ENCODE measurements around the gene IQGAP2. TPM values are rescaled to one million over a fixed set of nuclear protein-coding genes. Genes with fewer than 3 reads are reported as not detected.

IQGAP2 gene
- total RNA-seq, 1 experiment from 2014 or later, result 0.59 TPM

DNA sequence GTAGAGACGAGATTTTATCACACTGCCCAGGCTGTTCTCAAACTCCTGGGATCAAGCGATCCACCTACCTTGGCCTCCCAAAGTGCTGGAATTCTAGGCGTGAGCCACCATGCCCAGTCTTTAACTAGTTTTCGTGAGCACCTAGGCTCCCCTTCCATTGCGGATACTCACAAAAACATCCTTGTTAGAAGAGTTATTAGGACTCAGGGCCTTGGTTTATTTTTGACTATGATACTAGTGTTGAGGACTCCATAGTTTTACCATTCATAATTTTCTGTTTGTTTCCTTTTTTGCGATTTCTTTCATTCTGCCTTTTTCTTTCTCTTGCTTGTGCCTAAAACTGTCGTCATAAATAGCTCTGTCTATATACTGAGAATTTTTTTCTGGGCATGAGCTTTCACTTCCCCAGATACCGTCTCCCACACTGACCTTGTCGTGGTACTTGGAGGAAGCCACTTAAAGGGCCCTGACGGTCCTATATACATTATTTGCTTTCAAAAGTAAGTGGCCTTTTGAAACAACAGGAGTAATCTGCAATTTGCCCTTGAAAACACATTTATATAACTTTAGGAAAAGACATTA lies 318.0 kb downstream of the IQGAP2 start:
- in situ Hi-C loops (cut with HindIII; ENCODE audit: low pct_unique_long_range_greater_than_20kb, low sequenced_read_pairs), result no loop called here
- ChIA-PET CTCF (no interaction called here), POLR2A (no interaction called here)
- no peak overlapping the region for H3K4me3 ChIP-seq (ENCODE audit: low read depth in 2 of 2, low read length in 2 of 2)
- intact Hi-C loops (cut with micrococcal nuclease; ENCODE audit: unreplicated experiment), result no loop called here
- H3K27ac ChIP-seq (ENCODE audit: low read length), result peak overlapping the region; percentile 35; the same call in 1 of the 2 replicates
- H3K27me3 ChIP-seq (ENCODE audit: control insufficient read depth, insufficient read depth, low read length), result no peaks in the 10 kb centered on the region
- H3K4me1 ChIP-seq (ENCODE audit: control insufficient read depth, insufficient read depth, low read length), result peaks cover 23% of the 10 kb centered on the region
- no peak for ATAC-seq
- no peaks in the 10 kb centered on the region for H3K9me3 ChIP-seq (ENCODE audit: control insufficient read depth, insufficient read depth, low read depth, low read length)
- no peaks in the 10 kb centered on the region for H3K36me3 ChIP-seq (ENCODE audit: control insufficient read depth, insufficient read depth, low read length)
- no TSS peak for BruUV-seq (replicated peaks)
- no peak for DNase-seq (ENCODE audit: low read depth, low spot score)
- TF ChIP-seq, protein P1, sequence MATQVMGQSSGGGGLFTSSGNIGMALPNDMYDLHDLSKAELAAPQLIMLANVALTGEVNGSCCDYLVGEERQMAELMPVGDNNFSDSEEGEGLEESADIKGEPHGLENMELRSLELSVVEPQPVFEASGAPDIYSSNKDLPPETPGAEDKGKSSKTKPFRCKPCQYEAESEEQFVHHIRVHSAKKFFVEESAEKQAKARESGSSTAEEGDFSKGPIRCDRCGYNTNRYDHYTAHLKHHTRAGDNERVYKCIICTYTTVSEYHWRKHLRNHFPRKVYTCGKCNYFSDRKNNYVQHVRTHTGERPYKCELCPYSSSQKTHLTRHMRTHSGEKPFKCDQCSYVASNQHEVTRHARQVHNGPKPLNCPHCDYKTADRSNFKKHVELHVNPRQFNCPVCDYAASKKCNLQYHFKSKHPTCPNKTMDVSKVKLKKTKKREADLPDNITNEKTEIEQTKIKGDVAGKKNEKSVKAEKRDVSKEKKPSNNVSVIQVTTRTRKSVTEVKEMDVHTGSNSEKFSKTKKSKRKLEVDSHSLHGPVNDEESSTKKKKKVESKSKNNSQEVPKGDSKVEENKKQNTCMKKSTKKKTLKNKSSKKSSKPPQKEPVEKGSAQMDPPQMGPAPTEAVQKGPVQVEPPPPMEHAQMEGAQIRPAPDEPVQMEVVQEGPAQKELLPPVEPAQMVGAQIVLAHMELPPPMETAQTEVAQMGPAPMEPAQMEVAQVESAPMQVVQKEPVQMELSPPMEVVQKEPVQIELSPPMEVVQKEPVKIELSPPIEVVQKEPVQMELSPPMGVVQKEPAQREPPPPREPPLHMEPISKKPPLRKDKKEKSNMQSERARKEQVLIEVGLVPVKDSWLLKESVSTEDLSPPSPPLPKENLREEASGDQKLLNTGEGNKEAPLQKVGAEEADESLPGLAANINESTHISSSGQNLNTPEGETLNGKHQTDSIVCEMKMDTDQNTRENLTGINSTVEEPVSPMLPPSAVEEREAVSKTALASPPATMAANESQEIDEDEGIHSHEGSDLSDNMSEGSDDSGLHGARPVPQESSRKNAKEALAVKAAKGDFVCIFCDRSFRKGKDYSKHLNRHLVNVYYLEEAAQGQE (IDR thresholded peaks at IDR 0.05; ENCODE audit: insufficient read depth in 1 of 2, low read depth in 2 of 2, low read length in 1 of 2), result no peak
- no peak for TF ChIP-seq SIN3A (IDR thresholded peaks at IDR 0.05; ENCODE audit: borderline replicate concordance, insufficient read depth, low read depth, low read length)
- TF ChIP-seq, protein P2, sequence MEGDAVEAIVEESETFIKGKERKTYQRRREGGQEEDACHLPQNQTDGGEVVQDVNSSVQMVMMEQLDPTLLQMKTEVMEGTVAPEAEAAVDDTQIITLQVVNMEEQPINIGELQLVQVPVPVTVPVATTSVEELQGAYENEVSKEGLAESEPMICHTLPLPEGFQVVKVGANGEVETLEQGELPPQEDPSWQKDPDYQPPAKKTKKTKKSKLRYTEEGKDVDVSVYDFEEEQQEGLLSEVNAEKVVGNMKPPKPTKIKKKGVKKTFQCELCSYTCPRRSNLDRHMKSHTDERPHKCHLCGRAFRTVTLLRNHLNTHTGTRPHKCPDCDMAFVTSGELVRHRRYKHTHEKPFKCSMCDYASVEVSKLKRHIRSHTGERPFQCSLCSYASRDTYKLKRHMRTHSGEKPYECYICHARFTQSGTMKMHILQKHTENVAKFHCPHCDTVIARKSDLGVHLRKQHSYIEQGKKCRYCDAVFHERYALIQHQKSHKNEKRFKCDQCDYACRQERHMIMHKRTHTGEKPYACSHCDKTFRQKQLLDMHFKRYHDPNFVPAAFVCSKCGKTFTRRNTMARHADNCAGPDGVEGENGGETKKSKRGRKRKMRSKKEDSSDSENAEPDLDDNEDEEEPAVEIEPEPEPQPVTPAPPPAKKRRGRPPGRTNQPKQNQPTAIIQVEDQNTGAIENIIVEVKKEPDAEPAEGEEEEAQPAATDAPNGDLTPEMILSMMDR (IDR thresholded peaks at IDR 0.05), result no peak
- no peak for TF ChIP-seq POLR2AphosphoS5 (IDR thresholded peaks at IDR 0.05; ENCODE audit: low read depth, low read length)
- no peak for TF ChIP-seq TCF7L2 (IDR thresholded peaks at IDR 0.05; ENCODE audit: low read depth, low read length)

DNA sequence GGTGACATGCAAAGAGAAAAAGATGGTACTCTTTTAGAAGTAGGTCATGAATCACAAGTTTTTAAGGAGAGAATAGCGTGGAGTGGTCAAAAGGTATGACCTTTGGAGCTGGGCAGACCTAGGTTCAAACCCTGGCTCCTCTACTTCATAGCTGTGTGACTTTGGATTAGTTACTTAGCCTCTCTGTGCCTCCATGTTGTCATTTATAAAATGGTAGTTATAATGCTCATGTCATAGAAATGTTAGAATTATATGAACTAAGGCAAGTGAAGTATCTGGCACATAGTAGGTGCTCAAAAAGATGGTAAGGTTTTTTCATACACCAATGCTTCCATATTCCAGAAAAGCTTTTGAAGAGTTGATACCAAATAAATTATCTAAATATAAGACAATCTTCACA lies 320.2 kb downstream of the IQGAP2 start:
- no peak overlapping the region for H3K4me3 ChIP-seq (ENCODE audit: low read depth in 2 of 2, low read length in 2 of 2)
- BruUV-seq (replicated peaks), result no TSS peak
- H3K27ac ChIP-seq (ENCODE audit: low read length), result no peak overlapping the region
- H3K9me3 ChIP-seq (ENCODE audit: control insufficient read depth, insufficient read depth, low read depth, low read length), result no peaks in the 10 kb centered on the region; the same call in 1 of the 2 replicates
- H3K27me3 ChIP-seq (ENCODE audit: control insufficient read depth, insufficient read depth, low read length), result no peaks in the 10 kb centered on the region
- H3K36me3 ChIP-seq (ENCODE audit: control insufficient read depth, insufficient read depth, low read length), result no peaks in the 10 kb centered on the region
- in situ Hi-C loops (cut with HindIII; ENCODE audit: low pct_unique_long_range_greater_than_20kb, low sequenced_read_pairs), result no loop called here
- intact Hi-C loops (cut with micrococcal nuclease; ENCODE audit: unreplicated experiment), result no loop called here
- DNase-seq (ENCODE audit: low read depth, low spot score), result no peak
- CTCF ChIA-PET, result no interaction called here
- H3K4me1 ChIP-seq (ENCODE audit: control insufficient read depth, insufficient read depth, low read length), result peaks cover 12% of the 10 kb centered on the region
- ATAC-seq, result no peak
- POLR2A ChIA-PET, result interaction anchor here (0.5 kb wide), 1 partner anchor 83 kb away, joined by 3 read pairs; no protein-coding TSS in a partner anchor
- TF ChIP-seq TCF7L2 (IDR thresholded peaks at IDR 0.05; ENCODE audit: low read depth, low read length) (no peak), POLR2AphosphoS5 (IDR thresholded peaks at IDR 0.05; ENCODE audit: low read depth, low read length) (no peak), SIN3A (IDR thresholded peaks at IDR 0.05; ENCODE audit: borderline replicate concordance, insufficient read depth, low read depth, low read length) (no peak)
- TF ChIP-seq, protein P2 (IDR thresholded peaks at IDR 0.05), result no peak
- TF ChIP-seq, protein P1 (IDR thresholded peaks at IDR 0.05; ENCODE audit: insufficient read depth in 1 of 2, low read depth in 2 of 2, low read length in 1 of 2), result no peak
